ENCODE measurements around the gene RBM7.

RBM7 gene

DNA sequence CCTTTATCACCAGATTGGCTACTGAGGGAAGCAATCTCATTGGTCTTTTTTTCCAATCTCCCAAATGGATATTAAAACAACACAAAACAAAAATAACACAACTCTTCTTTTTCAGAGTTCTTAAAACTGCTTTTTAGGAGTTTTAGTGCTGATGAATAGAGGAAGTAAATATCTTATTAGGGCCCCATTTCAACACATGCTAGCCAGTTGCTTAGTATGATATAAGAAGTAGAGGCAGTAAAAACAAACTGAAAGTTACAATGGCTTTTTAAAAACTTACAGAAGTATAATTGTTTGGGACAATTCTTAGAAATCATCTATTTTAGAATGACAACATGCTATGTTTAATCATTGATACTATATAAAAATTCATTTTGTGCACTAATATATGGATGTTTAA is 3.5 kb upstream of the RBM7 start:
- no peak for DNase-seq (ENCODE audit: low read depth)

DNA sequence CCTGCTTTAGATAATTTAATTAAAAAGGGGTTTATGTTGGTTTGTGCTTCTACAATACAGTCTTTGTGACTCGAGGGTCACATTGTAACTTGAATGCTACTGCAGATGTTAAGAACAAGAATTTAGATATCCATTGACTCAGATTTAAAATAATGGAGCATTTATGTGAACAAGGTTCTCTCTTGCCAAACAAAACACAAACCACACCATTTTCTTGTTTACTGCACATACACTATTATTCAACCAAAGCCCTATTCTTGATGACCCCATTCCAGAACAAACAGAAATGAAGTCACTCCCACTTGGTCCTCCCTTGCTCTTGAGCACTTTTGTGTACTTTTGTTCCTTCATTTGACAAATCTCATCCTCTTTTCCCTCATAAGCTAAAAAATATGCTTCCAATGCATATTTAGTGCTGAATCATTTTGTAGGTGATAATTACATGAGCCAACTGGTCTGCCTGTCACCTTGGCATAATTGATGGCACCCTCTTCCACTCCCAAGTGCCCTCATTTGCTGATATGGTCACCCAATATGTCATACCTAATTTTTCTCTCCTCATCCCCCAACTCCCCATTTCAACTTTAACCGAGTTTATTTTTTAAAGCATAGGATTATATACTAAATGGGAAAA is 3.0 kb upstream of the RBM7 start:
- no peak for DNase-seq (ENCODE audit: low read depth)

DNA sequence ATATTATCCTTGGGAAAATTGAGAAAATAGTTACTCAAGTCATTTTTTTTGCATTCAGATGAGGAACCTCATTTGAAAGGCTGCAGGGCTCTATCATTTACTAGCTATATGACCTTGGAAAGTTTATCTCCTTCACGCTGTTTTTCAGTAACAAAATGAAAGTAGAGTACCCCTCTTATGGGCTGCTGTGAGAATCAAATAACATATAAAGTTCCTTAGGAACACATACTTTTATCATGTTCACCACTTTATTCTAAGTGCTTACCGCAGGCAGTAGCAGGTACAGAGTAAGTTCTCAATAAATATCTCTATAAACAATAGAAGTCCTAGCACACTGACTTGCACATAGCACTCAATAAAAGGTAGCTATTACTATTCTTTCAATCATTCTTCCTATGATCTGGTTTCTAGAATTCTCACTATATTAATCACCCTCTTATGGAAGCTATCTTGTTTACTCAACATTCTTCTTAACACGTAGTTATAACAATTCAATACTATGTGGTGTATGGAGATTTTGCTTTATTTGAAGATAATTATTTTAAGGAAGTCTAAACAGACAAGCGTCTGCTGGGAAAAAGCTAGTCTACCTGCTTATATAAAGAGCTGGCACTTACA is 2.1 kb upstream of the RBM7 start:
- DNase-seq (ENCODE audit: low read depth), result no peak

DNA sequence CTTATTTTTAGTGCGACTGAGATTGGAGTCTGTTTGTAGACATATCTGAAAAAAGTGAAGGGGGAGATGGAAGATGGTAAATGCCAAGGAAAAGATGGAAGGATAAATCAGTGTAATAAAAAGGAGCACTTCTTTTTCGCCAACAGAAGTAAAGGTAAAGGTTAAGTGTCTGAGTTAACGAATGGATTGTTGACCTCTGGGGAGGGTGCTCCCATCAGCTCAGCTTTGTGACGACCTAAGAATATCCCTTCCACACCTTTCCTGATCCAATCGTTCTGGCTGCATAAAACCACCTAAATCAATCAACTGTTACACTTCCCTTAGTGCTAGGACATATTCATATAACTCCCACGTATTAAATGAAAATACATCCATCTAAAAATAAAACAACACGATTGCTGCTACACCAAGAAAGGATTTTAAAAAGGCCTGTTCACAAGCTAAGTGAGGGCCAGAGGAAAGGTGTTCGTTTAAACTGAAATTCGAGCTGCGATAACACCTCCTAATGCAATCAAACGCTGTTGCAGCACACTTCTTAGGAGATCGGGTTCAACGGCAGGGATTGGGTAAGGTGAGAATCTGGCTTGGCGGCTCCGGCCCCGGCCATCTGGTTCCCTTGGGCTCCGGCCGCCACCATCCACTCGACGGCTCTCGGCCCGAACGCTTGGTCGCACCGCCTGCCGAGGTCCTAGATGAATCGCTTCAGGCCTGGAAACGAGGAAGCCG is 813 bp upstream of the RBM7 start:
- DNase-seq (ENCODE audit: low read depth), result no peak

DNA sequence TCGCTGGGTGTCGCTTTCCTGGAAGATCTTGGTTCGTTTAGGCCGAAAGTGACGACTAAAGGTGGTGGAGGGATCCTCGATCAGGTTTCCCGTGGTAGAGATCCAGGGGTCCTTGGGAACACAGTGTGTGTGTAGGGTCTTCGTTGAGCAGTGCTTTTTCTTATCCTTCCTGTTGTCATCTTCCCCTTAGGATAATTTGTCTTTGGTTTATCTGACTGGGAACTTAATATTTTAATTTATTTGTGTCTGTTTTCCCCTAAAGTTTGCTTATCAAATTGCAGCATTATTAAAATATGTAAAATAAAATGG is 403 bp downstream of the RBM7 start:
- no peak for DNase-seq (ENCODE audit: low read depth)

DNA sequence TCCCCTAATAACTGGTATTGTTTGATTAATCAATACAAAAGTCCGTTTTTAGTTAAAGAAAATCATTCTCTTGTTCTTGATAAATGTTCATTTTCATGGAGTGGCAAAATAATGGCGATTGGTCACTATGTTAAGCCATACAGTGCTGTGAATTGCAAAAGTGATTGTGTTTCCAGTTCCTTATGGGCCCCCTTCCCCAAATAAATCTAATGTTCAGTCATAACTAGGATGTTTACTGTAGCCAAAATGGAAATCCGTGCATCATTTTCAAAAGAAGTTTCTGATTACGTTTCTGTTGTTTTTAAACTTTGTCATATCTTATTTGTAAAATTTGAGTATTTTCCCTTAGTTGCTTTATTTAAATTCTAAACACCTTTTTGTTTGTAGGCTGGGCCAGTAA is 845 bp downstream of the RBM7 start:
- DNase-seq (ENCODE audit: low read depth), result no peak

DNA sequence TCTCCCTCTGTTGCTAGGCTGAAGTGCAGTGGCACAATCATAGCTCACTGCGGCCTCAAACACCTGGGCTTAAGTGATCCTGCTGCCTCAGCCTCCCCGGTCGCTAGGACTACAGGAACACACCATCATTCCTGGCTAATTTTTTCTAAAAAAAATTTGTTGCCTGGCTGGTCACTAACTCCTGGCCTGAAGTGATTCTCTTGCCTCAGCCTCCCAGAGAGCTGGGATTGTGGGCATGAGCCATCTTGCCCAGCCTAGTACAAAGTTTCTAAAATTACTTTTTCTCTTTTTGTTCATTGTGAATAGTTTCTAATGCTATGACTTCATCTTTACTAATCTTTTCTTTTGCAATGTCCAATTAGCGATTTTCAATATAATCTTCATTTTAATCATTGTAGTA is 12.5 kb downstream of the RBM7 start:
- no peak for DNase-seq (ENCODE audit: low read depth)

DNA sequence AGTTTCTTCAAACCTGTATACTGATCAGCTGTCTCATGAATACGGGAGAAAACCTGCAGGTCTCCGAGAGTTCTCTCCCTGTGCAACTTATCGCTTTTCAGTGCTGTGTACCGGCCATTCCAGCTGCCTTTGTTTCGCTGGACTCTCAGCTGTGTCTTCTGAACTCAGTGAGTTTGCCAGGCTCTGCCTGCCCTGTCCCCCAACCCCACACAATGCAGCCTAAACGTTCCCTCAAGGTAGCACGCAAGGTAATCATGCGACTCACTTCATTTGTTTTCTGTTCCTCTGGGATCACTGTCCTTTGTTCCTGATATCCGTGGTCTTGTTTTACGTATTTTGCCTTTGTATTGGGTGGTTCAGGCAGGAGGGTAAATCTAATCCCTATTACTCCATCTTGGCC is 13.5 kb downstream of the RBM7 start:
- DNase-seq (ENCODE audit: low read depth), result no peak

DNA sequence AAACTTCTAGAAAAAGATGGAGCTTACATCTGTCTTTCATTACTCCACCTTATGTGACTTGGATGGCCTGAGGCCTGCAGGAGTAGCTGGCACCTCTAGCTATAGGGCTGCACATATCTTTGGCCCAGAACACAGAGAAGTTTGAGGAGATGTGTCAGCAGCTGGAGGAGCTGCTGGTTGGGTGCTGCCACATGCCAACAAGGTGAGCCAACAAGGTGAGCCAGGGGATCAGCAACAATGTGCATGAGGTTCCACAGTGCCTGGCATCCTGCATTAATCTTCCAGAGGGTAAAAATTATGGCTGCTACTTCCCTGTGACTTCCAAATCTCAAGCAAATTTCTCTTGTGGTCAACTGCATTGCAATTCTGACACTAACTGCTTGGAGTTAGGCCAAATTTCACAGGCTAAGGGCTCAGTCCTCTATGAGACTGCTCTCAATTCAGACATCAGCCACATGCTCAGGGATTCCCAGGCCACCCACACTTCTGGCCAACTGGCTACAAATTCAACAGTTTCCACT is 16.0 kb downstream of the RBM7 start:
- DNase-seq (ENCODE audit: low read depth), result no peak

DNA sequence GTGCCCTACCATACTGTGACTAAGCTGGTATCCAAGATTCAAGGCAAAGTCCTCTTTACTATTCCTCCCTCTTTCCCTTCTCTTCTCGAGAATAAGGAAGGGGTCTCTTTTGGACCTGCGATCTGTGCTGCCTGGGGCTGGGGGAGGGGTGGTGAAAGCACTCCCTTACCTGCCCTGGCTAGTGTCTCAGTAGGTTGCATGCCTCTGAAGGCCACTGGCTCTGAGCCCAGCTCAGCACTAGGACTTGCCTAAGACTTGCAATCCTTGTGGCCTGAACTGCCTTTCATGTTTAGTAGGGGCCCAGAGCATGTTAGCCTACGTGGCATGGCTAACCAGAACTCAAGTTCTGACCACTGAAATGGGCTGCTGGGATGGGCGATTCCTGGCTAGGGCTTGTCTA is 25.8 kb downstream of the RBM7 start:
- no peak for DNase-seq (ENCODE audit: low read depth)

DNA sequence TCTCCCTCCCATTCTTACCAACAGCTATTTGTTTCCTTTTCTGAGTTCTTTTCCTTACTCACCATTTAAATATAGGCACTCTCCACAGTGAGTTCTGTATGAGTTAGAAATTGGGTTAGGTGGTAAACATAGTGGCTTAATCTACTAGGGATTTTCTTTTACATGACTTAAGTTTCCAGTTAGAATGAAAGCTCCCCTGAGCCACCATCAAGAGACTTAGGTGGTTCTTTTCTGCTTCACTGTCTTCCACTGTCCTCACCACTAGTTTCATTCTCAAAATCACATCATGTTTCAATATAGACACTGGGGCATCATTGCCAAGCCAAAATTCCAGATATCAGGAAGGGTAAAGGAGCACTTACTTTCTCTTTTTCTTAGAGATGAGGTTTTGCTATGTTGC is 29.8 kb downstream of the RBM7 start:
- no peak for DNase-seq (ENCODE audit: low read depth)

DNA sequence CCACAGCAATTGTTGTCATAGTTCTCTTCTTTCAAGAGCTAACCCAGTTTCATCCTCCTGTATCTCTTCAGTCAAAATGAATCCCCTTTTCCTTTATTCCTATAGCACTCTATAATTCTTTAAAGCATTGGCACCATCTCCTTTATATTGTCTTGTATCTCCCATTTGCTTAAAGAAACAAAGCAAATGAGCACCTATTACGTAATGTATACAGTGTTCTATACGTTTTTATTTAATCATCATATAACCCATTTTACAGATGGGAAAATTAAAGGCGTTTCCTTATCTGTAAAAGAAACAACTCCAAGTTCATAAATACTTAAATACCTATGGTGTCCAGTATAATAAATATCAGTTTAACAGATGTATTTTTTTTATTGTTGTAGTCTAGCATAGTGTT is 32.4 kb downstream of the RBM7 start:
- DNase-seq (ENCODE audit: low read depth), result no peak

DNA sequence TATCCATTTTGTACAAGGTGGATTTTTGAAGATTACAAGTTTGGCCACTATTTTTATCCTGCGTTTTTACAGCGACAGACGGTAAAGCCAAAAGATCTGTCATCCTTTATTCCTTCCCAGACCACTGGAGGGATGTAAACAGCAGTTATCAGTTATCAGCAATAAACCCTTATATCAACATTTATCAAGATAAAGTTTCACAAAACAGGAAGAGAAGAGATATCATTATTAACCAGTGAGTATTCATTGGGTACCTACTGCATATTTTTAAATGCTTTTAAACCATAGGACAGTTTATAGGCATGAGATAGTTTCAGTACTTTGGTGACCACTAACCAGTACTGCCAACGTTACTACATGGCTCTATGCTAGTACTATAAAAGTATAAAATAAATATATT is 32.9 kb downstream of the RBM7 start:
- DNase-seq (ENCODE audit: low read depth), result no peak

DNA sequence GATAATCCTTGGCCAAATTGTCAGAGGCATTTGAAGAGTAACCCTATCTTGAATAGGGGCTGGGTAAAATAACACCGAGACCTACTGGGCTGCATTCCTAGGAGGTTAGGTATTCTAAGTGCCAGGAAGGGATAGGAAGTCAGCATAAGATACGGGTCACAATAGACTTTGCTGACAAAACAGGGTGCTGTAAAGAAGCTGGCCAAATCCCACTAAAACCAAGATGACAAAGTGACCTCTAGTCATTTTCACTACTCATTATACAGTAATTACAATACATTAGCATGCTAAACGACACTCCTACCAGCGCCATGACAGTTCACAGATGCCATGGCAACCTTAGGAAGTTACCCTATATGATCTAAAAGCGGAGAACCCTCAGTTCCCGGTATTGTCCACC is 37.8 kb downstream of the RBM7 start:
- no peak for DNase-seq (ENCODE audit: low read depth)

DNA sequence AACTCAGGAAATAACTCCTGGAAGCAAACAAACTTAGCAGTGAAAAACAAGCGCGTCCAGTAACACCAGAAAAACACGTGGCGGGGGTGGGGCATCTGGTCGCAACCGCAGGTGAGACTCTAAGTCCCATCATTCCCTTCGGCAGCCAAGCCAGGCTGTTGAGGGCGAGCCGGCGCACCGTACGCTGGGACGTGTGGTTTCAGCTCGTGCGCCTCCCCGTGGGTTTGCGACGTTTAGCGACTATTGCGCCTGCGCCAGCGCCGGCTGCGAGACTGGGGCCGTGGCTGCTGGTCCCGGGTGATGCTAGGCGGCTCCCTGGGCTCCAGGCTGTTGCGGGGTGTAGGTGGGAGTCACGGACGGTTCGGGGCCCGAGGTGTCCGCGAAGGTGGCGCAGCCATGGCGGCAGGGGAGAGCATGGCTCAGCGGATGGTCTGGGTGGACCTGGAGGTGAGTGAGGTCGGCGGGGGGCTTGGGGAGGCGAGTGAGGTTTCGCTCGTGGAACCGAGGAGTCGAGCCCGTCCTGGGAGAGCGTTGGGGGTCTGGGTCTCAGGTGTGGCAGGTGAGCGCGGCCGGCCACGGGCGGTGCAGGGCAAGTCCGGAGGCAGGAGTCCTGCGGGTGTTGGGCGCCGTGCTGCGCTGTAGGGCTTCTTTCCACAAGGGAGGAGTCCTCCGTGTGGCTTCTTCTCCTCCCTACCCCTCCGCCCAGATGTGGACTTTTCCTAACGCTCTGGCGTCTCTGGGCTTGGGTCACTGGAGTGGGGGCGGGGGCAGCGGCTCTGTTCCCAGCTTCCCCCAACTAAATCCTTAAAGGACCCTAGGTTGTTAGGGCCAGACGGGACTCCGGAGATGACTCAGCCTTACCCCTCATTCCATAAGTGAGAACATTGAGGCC is 39.0 kb downstream of the RBM7 start, which contains the start of gene REXO2:
TSS of gene REXO2 (plus strand) at position 239 of the 892 bp plus-strand sequence. CDS start at position 301, 62 bp downstream.
- peak; percentile 91 for DNase-seq (ENCODE audit: low read depth)

DNA sequence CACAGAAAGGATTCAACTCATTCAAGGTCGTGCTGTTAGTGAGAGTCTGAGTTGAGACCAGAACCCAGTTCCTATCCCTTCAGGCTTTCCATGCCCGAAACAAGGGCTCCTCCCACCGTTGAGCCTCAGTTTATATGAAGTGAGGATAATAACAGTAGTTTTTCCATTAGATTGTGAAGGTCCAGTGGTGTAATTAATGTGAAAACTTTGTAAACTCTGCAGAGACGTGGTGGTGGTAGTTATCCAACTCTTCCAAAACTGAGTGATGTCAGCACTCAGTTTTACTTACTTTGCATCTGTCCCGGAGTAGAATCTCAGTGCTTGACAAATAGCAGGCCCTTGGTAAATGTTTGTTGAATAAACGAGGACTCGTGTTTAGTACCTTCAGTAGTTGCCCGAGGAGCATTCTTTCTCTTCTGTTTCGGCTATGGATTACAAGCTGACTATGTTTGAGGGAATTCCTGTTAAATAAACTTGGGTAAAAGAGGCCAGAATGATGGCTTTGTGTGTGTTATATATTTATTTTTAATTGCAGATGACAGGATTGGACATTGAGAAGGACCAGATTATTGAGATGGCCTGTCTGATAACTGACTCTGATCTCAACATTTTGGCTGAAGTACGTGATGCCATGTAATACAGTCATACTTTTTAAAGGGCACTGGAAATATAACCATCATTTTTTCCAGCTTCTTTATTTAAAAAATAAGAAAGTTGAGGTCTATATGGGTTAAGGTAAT is 39.8 kb downstream of the RBM7 start:
- DNase-seq (ENCODE audit: low read depth), result no peak

DNA sequence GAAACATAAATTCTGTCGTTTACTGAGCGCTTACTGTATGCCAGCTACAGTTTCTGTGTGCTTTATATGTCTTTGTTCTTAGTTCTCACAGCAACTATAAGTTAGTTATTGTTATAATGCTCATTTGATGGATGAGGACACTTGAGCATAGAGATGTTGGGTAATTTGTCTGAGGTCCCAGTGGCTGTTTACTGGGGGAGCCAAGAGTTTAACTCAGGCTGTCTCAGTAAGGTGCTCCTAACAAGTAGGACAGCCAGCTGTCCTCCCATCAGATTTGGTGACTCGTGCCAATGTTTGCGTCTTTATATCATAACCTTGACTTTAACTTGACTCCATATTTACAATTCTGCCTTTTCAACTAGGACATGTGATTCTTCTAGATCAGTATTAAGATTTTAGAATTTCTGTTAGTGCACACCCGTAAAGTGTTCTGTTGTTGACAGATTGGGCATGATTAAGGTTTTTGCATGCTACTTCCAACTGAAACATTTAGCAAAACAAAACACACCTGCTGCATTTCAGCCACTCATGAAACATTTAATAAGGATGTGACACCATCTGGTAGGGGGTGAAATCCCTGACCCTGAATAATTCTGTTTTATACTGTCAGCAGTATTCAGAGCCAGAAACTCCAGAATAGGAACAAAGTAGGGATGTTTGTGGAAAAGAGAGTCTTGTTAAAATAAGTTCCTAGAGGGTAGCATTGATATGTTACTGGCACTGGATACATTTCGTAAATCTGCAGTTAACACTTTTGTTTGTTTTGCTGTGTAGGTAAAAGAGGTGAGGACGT is 40.7 kb downstream of the RBM7 start:
- no peak for DNase-seq (ENCODE audit: low read depth)

DNA sequence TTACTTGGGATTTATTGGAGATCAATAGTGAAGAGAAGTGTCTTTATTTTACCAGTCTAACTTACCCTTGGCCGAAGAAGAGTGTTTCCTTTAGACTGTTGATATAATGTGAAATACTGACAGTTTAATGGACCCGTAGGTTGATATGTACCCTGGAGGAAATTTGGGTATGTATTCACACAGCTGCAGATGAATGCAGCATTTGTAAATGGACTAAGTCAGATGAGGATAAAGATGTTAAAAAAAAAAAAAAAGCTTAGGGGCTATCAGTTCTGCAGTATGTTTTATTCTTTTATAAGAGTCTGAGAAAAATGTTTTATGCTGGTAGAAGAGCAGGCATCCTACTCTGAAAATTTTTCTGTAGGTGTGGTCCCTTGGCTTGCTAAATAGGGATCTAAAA is 41.5 kb downstream of the RBM7 start:
- DNase-seq (ENCODE audit: low read depth), result no peak

DNA sequence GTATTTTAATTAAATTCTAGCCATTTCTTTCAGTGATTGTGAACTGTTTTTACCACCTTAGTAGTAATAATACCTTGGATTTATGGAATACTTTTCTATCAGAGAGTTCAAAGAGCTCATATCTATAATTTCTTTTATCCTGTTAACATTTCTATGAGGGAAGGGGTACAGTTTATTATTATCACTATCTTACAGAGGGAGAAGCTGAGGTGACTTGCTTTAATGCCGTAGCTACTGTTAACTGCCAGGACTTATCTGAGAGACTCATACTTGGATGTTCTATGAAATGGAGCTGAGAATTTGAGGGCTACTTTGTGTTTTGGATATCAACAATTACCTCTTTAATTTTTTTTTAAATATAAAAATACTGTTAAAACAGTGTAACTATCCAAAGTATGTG is 42.1 kb downstream of the RBM7 start:
- DNase-seq (ENCODE audit: low read depth), result no peak

DNA sequence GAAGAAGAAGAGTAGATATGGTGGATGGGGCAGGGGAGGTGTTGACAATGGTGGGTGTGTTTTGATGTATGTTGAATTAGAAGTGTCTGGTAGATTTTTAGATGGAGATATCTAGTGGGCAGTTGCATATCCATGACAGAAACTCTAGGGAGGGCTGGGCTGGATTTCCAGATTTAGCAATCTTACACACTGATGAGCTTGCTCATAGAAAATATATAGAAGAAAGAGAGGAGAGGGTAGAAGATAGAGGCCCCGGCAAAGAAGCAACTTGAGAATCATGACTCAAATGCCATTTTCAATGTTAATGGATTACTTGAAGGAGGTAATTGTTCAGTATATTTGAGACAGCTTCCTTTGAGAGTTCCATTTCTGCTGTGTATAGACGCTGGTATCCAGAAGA is 47.0 kb downstream of the RBM7 start:
- DNase-seq (ENCODE audit: low read depth), result no peak

DNA sequence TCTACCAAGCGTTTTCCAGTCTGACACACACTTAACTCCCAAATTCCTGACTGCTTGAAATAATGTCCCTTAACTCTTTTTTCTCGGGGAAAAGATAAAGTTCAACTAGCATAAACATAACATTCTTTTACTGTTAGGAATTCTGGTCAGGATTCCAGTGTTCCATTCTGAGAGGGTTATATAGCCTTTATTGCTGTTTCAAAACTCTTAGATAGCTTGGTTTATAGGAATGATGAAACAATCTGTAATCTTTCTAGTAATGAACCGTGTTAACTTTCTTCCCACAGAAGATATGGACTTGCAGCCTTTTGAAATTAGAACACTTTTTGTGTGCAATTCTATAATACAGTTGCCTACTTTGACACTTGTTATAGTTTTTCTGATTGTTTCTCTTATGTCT is 47.4 kb downstream of the RBM7 start:
- no peak for DNase-seq (ENCODE audit: low read depth)

Data from stimulated activated CD8-positive, alpha-beta memory T cell treated with anti-CD3 and anti-CD28 coated beads, Interleukin-4, amount 100 ng/mL, for 24 hours (primary cell).